Measurements from ENCODE around the gene TYK2.

GRCh38 chr19:10353793-10354391 lies 26.5 kb downstream of the TYK2 start:
- no peak for TF ChIP-seq EZH2 (IDR thresholded peaks at IDR 0.05; ENCODE audit: borderline replicate concordance)
- no peak for TF ChIP-seq CTCF (IDR thresholded peaks at IDR 0.05; ENCODE audit: poor library complexity)
- TF ChIP-seq EZH2phosphoT487 (IDR thresholded peaks at IDR 0.05; ENCODE audit: low read depth, severe bottlenecking, unreplicated experiment) = no peak

Data from hepatocyte (in vitro differentiated cells).